ENCODE measurements around the gene TMPRSS2.

GRCh38 chr21:41428847-41429246, 79.1 kb downstream of the TMPRSS2 start:
- TF ChIP-seq EZH2 (IDR thresholded peaks at IDR 0.05) (no peak), POLR2AphosphoS5 (IDR thresholded peaks at IDR 0.05; ENCODE audit: borderline replicate concordance, low read depth, low read length) (no peak), FOXP2 (optimal IDR thresholded peaks at IDR 0.05; ENCODE audit: control extremely low read depth, extremely low read length, insufficient read depth) (no peak)

Data from SK-N-MC (cell line).